NB4 (cell line): ENCODE measurements around the gene TEKT2.

Experiments used
- POLR2A ChIP-seq: IDR thresholded peaks from 2 replicates; pipeline ENCODE4 v1.6.1; 2011; ENCODE audit warnings: mild to moderate bottlenecking; ENCODE audit not compliant: insufficient read length; ENCODE audit errors: extremely low read depth
- TF ChIP-seq, protein P1 (sequence below): IDR thresholded peaks from one replicate; pipeline ENCODE4 v1.5.1; 2012; ENCODE audit warnings: low read depth, low read length
- TF ChIP-seq, protein P2 (sequence below): IDR thresholded peaks from 2 replicates; pipeline ENCODE4 v1.6.1; 2011; ENCODE audit warnings: low read depth, low read length

DNA sequence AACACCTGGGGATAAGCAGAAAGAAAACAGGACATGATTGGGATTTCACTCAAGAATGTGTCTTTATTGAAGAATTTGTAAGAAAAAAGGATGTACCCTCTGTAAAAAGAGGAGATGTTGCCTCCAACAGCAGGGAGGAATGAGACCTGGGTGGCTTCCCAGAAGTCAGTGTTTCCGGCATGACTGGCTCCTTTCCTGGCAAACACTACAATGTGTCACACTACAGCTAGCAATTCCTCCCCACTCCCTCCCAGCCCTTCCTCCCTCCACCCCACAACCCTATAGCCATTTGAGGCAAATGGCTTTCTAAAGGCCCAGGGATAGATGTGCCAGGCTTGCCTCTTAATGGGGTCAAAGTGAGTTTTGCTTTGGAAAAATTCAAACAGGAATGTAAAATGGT, 52.6 kb downstream of the TEKT2 start:
- TF ChIP-seq, protein P1, sequence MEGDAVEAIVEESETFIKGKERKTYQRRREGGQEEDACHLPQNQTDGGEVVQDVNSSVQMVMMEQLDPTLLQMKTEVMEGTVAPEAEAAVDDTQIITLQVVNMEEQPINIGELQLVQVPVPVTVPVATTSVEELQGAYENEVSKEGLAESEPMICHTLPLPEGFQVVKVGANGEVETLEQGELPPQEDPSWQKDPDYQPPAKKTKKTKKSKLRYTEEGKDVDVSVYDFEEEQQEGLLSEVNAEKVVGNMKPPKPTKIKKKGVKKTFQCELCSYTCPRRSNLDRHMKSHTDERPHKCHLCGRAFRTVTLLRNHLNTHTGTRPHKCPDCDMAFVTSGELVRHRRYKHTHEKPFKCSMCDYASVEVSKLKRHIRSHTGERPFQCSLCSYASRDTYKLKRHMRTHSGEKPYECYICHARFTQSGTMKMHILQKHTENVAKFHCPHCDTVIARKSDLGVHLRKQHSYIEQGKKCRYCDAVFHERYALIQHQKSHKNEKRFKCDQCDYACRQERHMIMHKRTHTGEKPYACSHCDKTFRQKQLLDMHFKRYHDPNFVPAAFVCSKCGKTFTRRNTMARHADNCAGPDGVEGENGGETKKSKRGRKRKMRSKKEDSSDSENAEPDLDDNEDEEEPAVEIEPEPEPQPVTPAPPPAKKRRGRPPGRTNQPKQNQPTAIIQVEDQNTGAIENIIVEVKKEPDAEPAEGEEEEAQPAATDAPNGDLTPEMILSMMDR, result no peak
- no peak for TF ChIP-seq POLR2A
- TF ChIP-seq, protein P2, sequence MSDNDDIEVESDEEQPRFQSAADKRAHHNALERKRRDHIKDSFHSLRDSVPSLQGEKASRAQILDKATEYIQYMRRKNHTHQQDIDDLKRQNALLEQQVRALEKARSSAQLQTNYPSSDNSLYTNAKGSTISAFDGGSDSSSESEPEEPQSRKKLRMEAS, result no peak
